HG02642 (cell line): Measurements from ENCODE around the gene HPGDS.
"Not testable (repeated sequence)": the region's sequence is repeated elsewhere in the genome, so short reads cannot be mapped to it uniquely, and the experiment has no call there.

Experiments
- ATAC-seq: cut with Tn5 transposase; IDR thresholded peaks from one replicate; pipeline ENCODE4 v1.9.1; 2021; ENCODE audit warnings: mild to moderate bottlenecking; ENCODE audit not compliant: unreplicated experiment, poor library complexity

Gene HPGDS

DNA sequence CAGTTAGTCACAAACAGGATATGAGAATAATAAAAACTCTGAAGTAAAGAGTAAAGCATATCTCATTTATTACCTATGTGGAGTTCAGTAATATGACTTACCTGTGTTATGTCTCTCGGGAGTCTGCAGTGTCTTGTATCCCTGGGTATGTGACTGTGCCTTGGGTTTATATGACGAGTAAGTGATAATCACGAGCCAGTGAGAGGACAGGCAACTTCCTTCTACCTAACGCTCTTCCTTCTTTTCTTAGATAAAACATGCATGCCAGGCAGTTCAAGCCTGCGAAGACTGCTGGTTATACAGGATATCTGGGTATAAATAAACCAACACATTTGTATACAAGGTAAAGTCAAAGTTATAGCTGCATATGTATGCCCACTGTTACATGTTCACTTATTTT is at the start of gene HPGDS:
HPGDS (minus strand) TSS at position 143 of the 400 bp plus-strand sequence. CDS start 8,207 bp downstream, outside the sequence.
- ATAC-seq = no peak

DNA sequence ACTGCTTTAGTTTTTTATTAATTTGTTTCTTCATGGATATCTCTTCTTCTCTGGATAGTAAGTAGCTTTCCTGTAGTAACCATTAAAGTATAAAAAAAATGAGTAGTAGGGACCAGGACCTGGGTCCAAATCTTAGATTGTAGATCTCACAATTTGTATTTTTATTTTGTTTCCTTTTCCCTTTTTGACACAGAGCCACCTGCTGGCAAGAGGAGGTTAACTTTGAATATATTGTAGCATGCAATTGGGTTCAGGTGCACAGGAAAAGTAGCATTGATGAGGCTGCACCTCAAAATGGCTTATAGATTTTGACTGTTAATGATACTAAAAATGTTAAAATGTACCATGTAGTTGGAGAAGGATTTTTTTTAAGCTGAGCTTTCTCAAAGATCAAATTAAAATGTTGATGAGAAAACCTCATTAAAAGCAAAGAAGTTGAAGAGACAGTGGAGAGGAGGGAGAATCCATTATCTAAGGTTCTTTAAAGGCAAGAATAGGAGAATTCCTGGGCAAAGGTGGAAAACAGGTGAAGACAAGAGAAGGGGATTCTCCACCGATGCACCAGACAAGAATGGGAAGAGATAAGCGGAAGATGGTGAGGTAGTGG is 48.3 kb upstream of the HPGDS start:
- ATAC-seq = no peak

GRCh38 chr4:94389595-94390267 is 47.1 kb upstream of the HPGDS start:
- no peak for ATAC-seq

- ATAC-seq = not testable (repeated sequence)
These were observed 45.3 kb upstream of the HPGDS start for GRCh38 chr4:94387965-94388364.

DNA sequence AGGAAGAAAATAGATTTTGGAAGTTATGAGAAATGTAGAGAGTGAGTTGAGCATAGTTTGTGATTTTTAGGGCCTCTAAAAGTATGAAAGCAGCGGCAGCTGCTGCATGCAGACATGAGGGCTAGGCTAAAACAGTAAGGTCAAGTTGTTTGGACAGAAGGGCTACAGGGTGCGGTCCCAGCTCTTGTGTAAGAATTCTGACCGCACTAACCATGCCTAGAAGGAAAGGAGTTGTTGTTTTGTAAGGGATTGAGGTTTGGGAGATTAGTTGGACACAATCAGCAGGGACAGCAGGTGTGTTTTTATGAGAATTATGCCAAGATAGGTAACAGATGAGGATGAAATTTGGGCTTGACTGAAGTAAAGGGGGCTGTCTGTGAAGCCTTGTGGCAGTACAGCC is 42.8 kb upstream of the HPGDS start:
- ATAC-seq = not testable (repeated sequence)

GRCh38 chr4:94382891-94383290 is 40.3 kb upstream of the HPGDS start:
- ATAC-seq = not testable (repeated sequence)

- ATAC-seq = no peak
These were observed 35.4 kb upstream of the HPGDS start for GRCh38 chr4:94378047-94378446.

DNA sequence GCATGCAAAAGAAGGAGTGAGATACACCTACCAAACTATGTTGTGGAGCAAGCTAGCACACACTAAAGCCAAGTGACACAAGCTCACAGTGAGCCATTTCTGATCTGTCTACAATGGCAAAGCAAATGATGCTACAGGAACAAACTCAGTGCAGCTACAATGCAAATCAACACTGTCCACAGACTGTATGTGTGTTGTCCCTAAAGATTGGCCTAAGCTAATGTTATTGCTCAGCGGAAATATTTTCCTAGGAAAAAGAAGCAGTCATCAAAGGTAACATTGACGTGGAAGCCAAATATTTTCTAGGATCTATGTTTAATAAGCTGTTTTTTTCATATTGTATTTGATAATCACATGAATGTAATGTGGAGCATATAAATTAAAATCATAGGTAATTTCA is 34.7 kb upstream of the HPGDS start:
- ATAC-seq = no peak

DNA sequence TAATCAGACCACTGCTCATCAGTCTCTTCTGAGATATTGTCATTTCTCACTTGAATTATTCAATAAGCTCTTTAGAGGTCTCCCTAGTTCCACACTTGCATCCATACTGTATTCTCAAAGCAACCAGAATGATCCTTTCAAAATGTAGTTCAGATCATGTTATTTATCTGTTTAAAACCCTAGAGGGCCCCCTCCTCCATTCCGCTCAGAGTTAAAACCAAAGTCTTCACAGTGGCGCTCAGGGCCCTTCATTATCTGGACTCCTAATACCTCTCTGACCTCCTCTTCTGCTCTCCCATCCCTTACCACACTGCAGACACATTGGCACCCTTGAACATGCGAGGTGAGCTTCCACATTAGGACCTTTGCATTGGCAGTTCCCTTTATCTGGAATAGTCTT is 32.7 kb upstream of the HPGDS start:
- ATAC-seq = no peak

DNA sequence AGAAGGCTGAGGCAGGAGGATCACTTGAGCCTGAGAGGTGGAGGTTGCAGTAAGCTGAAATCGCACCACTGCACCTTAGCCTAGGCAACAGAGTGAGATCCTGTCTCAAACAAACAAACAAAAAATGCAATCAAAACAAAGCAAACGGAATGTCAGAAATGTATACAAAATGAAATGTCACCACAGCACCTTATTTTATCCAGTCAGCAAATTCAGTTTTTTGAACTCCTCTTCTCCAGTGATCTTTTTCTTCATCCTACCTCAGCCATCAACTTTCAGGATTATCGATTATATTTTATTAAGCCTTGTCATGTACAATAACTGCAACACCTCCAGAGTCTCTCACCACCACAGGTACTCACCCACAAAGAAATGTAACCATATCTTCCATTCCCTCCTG is 31.1 kb upstream of the HPGDS start:
- ATAC-seq = no peak

DNA sequence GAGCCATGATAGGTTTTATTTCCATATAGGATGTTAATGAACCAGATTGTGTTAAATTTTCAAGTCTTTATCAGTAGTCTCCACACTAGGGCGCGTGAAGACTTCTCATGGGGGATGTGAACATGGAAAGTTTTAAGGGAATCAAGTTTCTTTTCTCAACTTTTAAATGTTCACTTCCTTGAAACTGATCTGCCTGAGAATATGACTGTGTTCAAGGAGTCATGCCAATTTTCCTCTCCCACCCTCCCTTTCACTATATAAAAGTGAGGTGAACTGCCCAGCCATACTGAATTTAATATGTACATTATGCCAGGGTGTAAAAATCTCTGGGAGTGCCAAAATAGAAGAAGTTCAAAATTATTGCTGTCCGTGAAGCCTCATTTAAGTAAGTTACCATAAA is 30.4 kb upstream of the HPGDS start:
- ATAC-seq = no peak

- ATAC-seq = no peak
These were observed 29.8 kb upstream of the HPGDS start for GRCh38 chr4:94372228-94372978.

DNA sequence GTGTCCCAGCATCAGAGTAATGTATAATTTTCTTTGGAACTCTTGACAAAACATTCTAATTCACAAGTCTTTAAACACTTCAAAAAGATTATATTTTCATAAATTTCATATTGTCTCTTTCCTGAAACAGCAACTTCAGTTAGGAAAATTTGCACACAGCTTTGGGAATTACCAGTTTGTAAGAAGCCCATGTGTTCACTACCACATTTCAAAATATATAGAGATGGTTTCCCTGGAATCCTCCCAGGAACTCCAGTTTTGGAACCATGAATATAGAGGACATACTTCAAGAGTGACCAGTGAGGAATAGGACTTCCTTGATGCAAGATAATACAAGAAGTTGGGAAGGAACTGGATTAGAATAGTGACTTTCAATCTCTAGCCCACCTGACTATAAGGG is 28.7 kb upstream of the HPGDS start:
- ATAC-seq = no peak

- no peak for ATAC-seq
These were observed 28.1 kb upstream of the HPGDS start for GRCh38 chr4:94370533-94371254.

GRCh38 chr4:94369046-94369445 is 26.4 kb upstream of the HPGDS start:
- no peak for ATAC-seq

GRCh38 chr4:94368459-94368858 is 25.8 kb upstream of the HPGDS start:
- ATAC-seq = no peak

GRCh38 chr4:94365304-94365703 is 22.7 kb upstream of the HPGDS start:
- no peak for ATAC-seq

- ATAC-seq = no peak
These were observed 21.9 kb upstream of the HPGDS start for GRCh38 chr4:94364527-94364926.

DNA sequence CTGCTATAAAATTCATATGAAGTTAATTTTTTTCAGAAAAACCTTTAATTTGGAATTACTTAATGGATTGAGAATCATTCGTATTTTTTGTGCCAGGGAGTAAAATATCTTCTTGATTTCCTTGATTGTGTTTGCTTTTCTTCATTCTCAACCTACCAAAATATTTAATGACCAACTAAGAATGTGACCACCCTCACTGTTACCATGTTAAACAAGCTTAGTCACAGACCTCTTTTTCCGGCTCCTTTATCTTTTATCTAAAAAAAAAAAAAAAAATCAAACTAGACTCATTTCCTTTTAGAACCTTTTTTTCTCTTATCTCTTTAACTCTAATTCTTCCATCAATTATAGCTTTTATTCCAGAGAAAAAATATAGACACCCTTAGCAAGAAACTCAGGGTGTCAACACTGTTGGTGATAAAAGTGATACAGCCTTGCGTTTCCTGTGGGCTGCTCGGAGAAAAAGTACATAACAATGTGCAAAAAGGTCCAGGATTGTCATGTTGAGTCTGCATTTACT is 20.6 kb upstream of the HPGDS start:
- ATAC-seq = no peak

DNA sequence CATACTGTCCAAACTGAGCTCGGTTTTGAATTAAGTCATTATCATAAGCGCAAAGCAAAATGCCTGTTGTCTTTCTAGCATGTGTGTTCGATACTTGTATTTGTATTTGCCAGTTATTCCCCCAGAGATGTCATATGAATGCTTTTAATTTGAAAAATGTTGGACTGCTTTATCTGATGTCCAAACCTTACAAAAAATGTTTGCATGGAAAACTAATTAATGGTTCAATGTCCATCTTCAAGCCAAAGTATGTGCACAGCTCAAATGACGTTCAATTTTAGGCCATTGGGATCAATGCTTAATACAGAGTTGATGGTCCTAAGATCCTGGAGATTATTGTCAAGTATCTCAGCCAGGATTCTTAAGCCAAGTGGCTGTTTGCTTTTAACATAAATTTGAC is 17.2 kb upstream of the HPGDS start:
- no peak for ATAC-seq

DNA sequence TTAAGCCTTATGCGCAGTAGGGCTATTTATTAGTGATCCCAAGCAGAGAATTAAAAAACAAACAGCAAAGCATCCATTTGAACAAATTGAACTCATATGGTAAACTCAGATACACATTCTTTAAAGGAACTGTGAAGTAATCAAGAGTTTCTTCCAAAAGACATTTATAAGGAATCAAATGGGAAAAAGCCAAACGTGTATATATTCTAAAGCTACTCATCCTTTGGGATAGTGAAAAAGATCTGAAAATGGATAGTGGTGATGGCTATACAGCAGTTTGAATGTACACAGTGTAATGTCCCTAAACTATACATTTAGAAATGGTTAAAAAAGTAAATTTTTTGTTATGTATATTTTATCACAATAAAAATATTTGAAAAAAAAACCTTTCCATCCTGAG is 16.6 kb upstream of the HPGDS start:
- ATAC-seq = no peak
